ENCODE results near the gene KCND3.

Gene KCND3

GRCh38 chr1:111730706-111731105 is 258.8 kb downstream of the KCND3 start:
- no peak for DNase-seq (ENCODE audit: low read depth in 2 of 2)

DNA sequence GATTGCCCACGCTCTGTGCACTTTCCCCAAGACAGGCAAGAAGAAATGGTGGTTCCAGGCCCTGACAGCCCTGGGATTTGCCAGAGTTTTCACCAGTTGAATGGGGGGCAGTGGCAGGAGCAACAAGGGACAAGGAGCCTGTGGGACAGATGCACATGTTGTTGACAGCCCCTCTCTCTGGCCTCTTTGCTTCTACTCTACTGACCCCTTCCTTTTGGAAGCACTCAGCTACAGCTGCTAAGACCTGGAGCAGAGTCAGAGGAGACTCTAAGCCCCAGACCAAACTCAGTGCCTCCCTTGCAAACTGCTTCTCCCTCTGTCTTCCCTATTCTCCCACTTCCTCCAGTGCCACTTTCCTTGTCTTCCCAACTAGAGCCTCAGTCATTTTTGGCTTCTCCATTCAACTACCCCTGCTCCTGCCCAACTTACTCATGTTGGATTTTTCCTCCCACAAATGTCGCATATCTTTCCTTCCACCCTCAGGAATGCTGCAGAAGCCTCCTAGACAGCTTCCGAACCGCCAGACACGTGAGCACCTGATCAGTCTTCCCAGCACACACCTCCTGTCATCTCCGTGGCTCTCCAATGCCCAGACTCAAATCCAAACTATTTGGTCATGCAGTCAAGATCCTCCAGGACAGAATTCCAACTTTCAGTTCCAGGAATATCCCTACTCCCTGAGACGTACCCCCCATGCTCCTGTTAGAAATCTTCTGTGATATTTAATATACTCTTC is 259.4 kb downstream of the KCND3 start:
- no peak for DNase-seq (ENCODE audit: low read depth in 2 of 2)

- DNase-seq (ENCODE audit: low read depth in 2 of 2): no peak
Observed at GRCh38 chr1:111729271-111729921, 260.1 kb downstream of the KCND3 start.

GRCh38 chr1:111727056-111727455 is 262.4 kb downstream of the KCND3 start:
- DNase-seq (ENCODE audit: low read depth in 2 of 2): no peak

DNA sequence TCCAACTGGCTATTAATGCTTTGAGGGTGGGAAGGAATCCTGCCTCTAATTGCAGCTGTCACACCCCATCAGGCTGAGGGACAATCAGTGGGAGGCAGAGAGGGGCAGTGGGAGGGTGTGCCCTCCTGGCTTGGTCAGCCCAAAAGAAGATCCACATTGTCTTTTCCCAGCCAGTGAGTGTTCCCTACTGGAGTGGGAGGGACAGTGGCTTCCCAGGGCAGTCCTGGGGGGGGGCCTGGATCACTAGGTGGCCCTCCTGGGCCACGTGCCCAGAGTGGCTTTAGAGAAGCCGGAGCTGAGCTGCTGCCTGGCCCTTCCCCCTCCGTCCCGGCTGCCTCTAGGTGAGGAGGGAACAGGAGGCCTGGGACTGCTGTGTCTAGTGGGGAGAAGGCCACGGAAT is 264.3 kb downstream of the KCND3 start:
- no peak for DNase-seq (ENCODE audit: low read depth in 2 of 2)

- DNase-seq (ENCODE audit: low read depth in 2 of 2): no peak
Observed at GRCh38 chr1:111723871-111724270, 265.6 kb downstream of the KCND3 start.

DNA sequence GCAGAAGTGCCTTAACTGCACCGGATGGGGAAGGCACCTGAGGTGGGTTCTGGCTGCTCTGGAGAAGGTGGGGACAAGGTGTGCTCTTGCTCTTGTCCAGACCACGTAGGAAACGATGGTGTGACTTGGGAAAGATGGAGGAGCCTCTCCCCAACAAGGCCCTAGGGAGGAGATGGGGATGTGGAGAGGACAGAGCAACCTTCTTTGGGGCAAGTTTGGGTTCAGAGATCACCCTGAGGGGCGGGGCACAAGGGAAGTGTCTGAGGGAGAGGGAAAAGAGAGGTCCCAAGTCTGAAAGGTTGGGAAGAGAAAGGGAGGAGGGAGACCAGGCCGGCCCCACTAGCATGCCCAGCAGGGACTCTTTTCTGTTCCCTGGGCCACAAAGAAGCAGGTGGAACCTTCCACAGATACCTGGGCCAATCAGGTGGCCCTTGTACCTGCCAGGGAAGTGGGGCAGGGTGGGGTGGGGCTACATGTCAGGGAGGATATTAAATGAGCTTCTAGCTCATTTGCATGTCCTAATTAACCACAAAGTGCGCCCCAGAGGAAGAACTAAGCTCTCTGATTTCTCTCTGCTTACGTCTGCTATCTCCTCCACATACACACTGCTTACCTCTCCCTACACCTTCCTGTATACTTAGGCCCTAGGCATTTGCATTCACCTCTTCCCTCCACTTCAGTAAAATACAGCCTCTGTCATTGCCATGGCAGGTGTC is 266.2 kb downstream of the KCND3 start:
- no peak for DNase-seq (ENCODE audit: low read depth in 2 of 2)

- no peak for DNase-seq (ENCODE audit: low read depth in 2 of 2)
Observed at GRCh38 chr1:111720977-111721786, 268.3 kb downstream of the KCND3 start.

Data from stimulated activated CD4-positive, alpha-beta T cell treated with anti-CD3 and anti-CD28 coated beads, Interleukin-1b, Interleukin-23, amount 100 ng/mL, for 1 hour (primary cell).